ENCODE measurements around the gene TSPAN5. TPM values are rescaled to one million over a fixed set of nuclear protein-coding genes. Genes with fewer than 3 reads are reported as not detected.
A peak's percentile ranks its signal among the peaks of the same experiment; 100 is the strongest.

TSPAN5 gene
- polyA plus RNA-seq, 1 donor from 2014 or later = 18.8 TPM

- H3K4me2 ChIP-seq (ENCODE audit: low read length) = no peak overlapping the region
- H3K9me2 ChIP-seq (ENCODE audit: insufficient read depth, low read length) = no peaks in the 10 kb centered on the region
- H4K20me1 ChIP-seq (ENCODE audit: insufficient read depth) = no peaks in the 10 kb centered on the region
- H3K36me3 ChIP-seq (ENCODE audit: insufficient read depth, low read length) = no peaks in the 10 kb centered on the region
- H3K27ac ChIP-seq (ENCODE audit: low read length) = no peak overlapping the region
- H3F3A ChIP-seq (ENCODE audit: insufficient read depth, low read length, poor library complexity, severe bottlenecking) = no peaks in the 10 kb centered on the region
- no peak overlapping the region for H3K9ac ChIP-seq (ENCODE audit: low read length)
- H3K27me3 ChIP-seq (ENCODE audit: insufficient read depth, low read depth, low read length) = no peaks in the 10 kb centered on the region
- H3K4me3 ChIP-seq (ENCODE audit: low read length) = no peak overlapping the region
- no peak for TF ChIP-seq TAF1 (IDR thresholded peaks at IDR 0.05; ENCODE audit: low read depth)
- TF ChIP-seq MXI1 (conservative IDR thresholded peaks at IDR 0.05; ENCODE audit: poor library complexity, severe bottlenecking) = no peak
- TF ChIP-seq POLR2AphosphoS5 (IDR thresholded peaks at IDR 0.05) = no peak
- no peak for TF ChIP-seq SMC3 (conservative IDR thresholded peaks at IDR 0.05; ENCODE audit: poor library complexity)
- H3K79me2 ChIP-seq (replicated peaks; ENCODE audit: insufficient read depth, low read length) = no peaks in the 10 kb centered on the region
- no peak overlapping the region for H2AFZ ChIP-seq (ENCODE audit: low read depth, low read length)
- no peaks in the 10 kb centered on the region for H3K9me3 ChIP-seq (ENCODE audit: low read length)
Measured at GRCh38 chr4:98689507-98690174, 31.2 kb upstream of the TSPAN5 start.

- TF ChIP-seq EZH2 (IDR thresholded peaks at IDR 0.05; ENCODE audit: borderline replicate concordance, insufficient read depth, low read length, poor library complexity, severe bottlenecking) (no peak), TAF1 (IDR thresholded peaks at IDR 0.05; ENCODE audit: low read depth) (no peak), MXI1 (conservative IDR thresholded peaks at IDR 0.05; ENCODE audit: poor library complexity, severe bottlenecking) (peak; percentile 9), CTCF (IDR thresholded peaks at IDR 0.05; ENCODE audit: poor library complexity, severe bottlenecking) (no peak), POLR2AphosphoS5 (IDR thresholded peaks at IDR 0.05) (peak; percentile 98), RAD21 (conservative IDR thresholded peaks at IDR 0.05) (no peak), SMC3 (conservative IDR thresholded peaks at IDR 0.05; ENCODE audit: poor library complexity) (no peak), EP300 (conservative IDR thresholded peaks at IDR 0.05; ENCODE audit: poor library complexity, severe bottlenecking) (peak; percentile 99)
- TF ChIP-seq, protein P1, sequence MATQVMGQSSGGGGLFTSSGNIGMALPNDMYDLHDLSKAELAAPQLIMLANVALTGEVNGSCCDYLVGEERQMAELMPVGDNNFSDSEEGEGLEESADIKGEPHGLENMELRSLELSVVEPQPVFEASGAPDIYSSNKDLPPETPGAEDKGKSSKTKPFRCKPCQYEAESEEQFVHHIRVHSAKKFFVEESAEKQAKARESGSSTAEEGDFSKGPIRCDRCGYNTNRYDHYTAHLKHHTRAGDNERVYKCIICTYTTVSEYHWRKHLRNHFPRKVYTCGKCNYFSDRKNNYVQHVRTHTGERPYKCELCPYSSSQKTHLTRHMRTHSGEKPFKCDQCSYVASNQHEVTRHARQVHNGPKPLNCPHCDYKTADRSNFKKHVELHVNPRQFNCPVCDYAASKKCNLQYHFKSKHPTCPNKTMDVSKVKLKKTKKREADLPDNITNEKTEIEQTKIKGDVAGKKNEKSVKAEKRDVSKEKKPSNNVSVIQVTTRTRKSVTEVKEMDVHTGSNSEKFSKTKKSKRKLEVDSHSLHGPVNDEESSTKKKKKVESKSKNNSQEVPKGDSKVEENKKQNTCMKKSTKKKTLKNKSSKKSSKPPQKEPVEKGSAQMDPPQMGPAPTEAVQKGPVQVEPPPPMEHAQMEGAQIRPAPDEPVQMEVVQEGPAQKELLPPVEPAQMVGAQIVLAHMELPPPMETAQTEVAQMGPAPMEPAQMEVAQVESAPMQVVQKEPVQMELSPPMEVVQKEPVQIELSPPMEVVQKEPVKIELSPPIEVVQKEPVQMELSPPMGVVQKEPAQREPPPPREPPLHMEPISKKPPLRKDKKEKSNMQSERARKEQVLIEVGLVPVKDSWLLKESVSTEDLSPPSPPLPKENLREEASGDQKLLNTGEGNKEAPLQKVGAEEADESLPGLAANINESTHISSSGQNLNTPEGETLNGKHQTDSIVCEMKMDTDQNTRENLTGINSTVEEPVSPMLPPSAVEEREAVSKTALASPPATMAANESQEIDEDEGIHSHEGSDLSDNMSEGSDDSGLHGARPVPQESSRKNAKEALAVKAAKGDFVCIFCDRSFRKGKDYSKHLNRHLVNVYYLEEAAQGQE (IDR thresholded peaks at IDR 0.05; ENCODE audit: borderline replicate concordance) = peak; percentile 65
- Histone ChIP-seq H3K27ac (ENCODE audit: low read length) (no peak overlapping the region), H3K9ac (ENCODE audit: low read length) (no peak overlapping the region)
Measured at GRCh38 chr4:98688411-98689290, 30.2 kb upstream of the TSPAN5 start.

More at GRCh38 chr4:98688411-98689290, 30.2 kb upstream of the TSPAN5 start:
- H4K20me1 ChIP-seq (ENCODE audit: insufficient read depth) = no peaks in the 10 kb centered on the region
- no peaks in the 10 kb centered on the region for H3K36me3 ChIP-seq (ENCODE audit: insufficient read depth, low read length)
- no peak overlapping the region for H3K4me2 ChIP-seq (ENCODE audit: low read length)
- no peaks in the 10 kb centered on the region for H3K9me2 ChIP-seq (ENCODE audit: insufficient read depth, low read length)
- H3K27me3 ChIP-seq (ENCODE audit: insufficient read depth, low read depth, low read length) = no peaks in the 10 kb centered on the region
- no peaks in the 10 kb centered on the region for H3K9me3 ChIP-seq (ENCODE audit: low read length)
- H3F3A ChIP-seq (ENCODE audit: insufficient read depth, low read length, poor library complexity, severe bottlenecking) = no peaks in the 10 kb centered on the region
- no peak overlapping the region for H2AFZ ChIP-seq (ENCODE audit: low read depth, low read length)
- no peaks in the 10 kb centered on the region for H3K79me2 ChIP-seq (replicated peaks; ENCODE audit: insufficient read depth, low read length)
- H3K4me3 ChIP-seq (ENCODE audit: low read length) = no peak overlapping the region

Measured in neural cell (in vitro differentiated cells).